HCT116 (cell line): Measurements from ENCODE around the gene LRRC43. TPM values are rescaled to one million over a fixed set of nuclear protein-coding genes. Genes with fewer than 3 reads are reported as not detected.

Experiments
- ATAC-seq: fragments of 200-7000 bp; cut with Tn5 transposase; 2 replicates; pipeline ENCODE4 v1.9.1; 2020; ENCODE audit warnings: mild to moderate bottlenecking, moderate library complexity
- BruUV-seq: library from RNA; stranded (reverse); fragments of 400-500 nt; replicated peaks from 2 replicates; lab custom pipeline; 2021; lab: Mats Ljungman, UMichigan
- CTCF ChIA-PET: fragments of 300-600 bp; sonication (Branson Sonifier 250); formaldehyde crosslinking; loops from one replicate; lab custom pipeline; 2021; ENCODE audit warnings: antibody characterized with exemption; lab: Charles Lee
- POLR2A ChIA-PET: fragments of 300-600, 350-600 bp; sonication (Branson Sonifier 250); formaldehyde crosslinking; loops from one replicate; lab custom pipeline; 2021; ENCODE audit warnings: antibody characterized with exemption; lab: Charles Lee
- RAD21 ChIA-PET, 2 experiments: fragments of 300-600 bp; sonication (Branson Sonifier 250); formaldehyde crosslinking; loops; one replicate each; lab custom pipeline; 2023; ENCODE audit warnings: low total read pairs in 2 of 2; ENCODE audit not compliant: uncharacterized antibody in 2 of 2, unreplicated experiment in 2 of 2, low non-redundant PET in 1 of 2; lab: Charles Lee
- DNase-seq: peaks from one replicate; pipeline ENCODE4 v3.0.0-alpha.2; 2010; ENCODE audit warnings: low read depth, low spot score
- H2AFZ ChIP-seq: fragments of 200-600 bp; shearing (Covaris generic), sonication (generic); 2 replicates; pipeline ENCODE4 v1.6.1; 2017; ENCODE audit warnings: low read depth, mixed run types, mixed read lengths, antibody characterized with exemption, low read length; ENCODE audit not compliant: poor library complexity, severe bottlenecking
- H3K27ac ChIP-seq: 2 replicates; pipeline ENCODE4 v1.5.1; 2012; ENCODE audit warnings: low read depth, low read length
- H3K27me3 ChIP-seq: fragments of 200-600 bp; sonication (generic); 2 replicates; pipeline ENCODE4 v1.6.1; 2016; ENCODE audit warnings: mixed run types, low read length, mixed read lengths; ENCODE audit not compliant: insufficient read depth
- H3K36me3 ChIP-seq, 2 experiments: fragments of 200-500 bp in 1 of 2; fragments of 200-600 bp in 1 of 2; sonication (Bioruptor generic) in 1 of 2; sonication (generic) in 1 of 2; 2 replicates each; pipeline versions ENCODE4 v1.5.1 to v1.6.1; 2014 to 2016; ENCODE audit warnings: low read length in 2 of 2, inconsistent platforms in 1 of 2, mixed read lengths in 1 of 2, mixed run types in 1 of 2; ENCODE audit not compliant: insufficient read depth in 2 of 2, control insufficient read depth in 1 of 2
- H3K4me1 ChIP-seq, 2 experiments: fragments of 200-600 bp in 1 of 2; sonication (generic) in 1 of 2; 2 replicates each; pipeline versions ENCODE4 v1.5.1 to v1.6.1; 2012 to 2017; ENCODE audit warnings: low read length in 2 of 2, inconsistent platforms in 1 of 2, mild to moderate bottlenecking in 1 of 2, mixed read lengths in 1 of 2, mixed run types in 1 of 2, moderate library complexity in 1 of 2; ENCODE audit not compliant: insufficient read depth in 2 of 2, control insufficient read depth in 1 of 2
- H3K4me2 ChIP-seq: fragments of 200-600 bp; sonication (generic); 2 replicates; pipeline ENCODE4 v1.6.1; 2017; ENCODE audit warnings: mixed run types, low read length, mixed read lengths
- H3K4me3 ChIP-seq, 2 experiments: fragments of 200-600 bp in 1 of 2; sonication (generic) in 1 of 2; replicated peaks in 1 of 2; 2 replicates each; pipeline ENCODE4 v1.5.1; 2011 to 2016; ENCODE audit warnings: low read length in 2 of 2, control low read depth in 1 of 2, low read depth in 1 of 2, mild to moderate bottlenecking in 1 of 2, mixed read lengths in 1 of 2, mixed run types in 1 of 2
- H3K79me2 ChIP-seq: fragments of 200-600 bp; sonication (generic); 2 replicates; pipeline ENCODE4 v1.6.1; 2017; ENCODE audit warnings: mild to moderate bottlenecking, mixed run types, low read length, moderate library complexity, mixed read lengths; ENCODE audit not compliant: insufficient read depth
- H3K9ac ChIP-seq: fragments of 200-600 bp; sonication (generic); 2 replicates; pipeline ENCODE4 v1.6.1; 2016; ENCODE audit warnings: low read length, mixed read lengths
- H3K9me2 ChIP-seq: fragments of 200-600 bp; sonication (generic), shearing (Covaris generic); 2 replicates; pipeline ENCODE4 v1.6.1; 2017; ENCODE audit warnings: mixed run types, mild to moderate bottlenecking, moderate library complexity; ENCODE audit not compliant: insufficient read depth
- H3K9me3 ChIP-seq, 2 experiments: fragments of 200-500 bp in 1 of 2; fragments of 200-600 bp in 1 of 2; sonication (Bioruptor generic) in 1 of 2; sonication (generic) in 1 of 2; 2 replicates each; pipeline ENCODE4 v1.6.1; 2014 to 2017; ENCODE audit warnings: low read length in 2 of 2, mixed read lengths in 2 of 2, inconsistent platforms in 1 of 2, low read depth in 1 of 2, mild to moderate bottlenecking in 1 of 2, mixed run types in 1 of 2, moderate library complexity in 1 of 2; ENCODE audit not compliant: control insufficient read depth in 1 of 2, insufficient read depth in 1 of 2
- H4K20me1 ChIP-seq: fragments of 200-600 bp; sonication (generic), shearing (Covaris generic); 2 replicates; pipeline ENCODE4 v1.6.1; 2017; ENCODE audit warnings: mixed run types, mild to moderate bottlenecking, moderate library complexity; ENCODE audit not compliant: insufficient read depth
- CEBPB ChIP-seq: IDR thresholded peaks from 2 replicates; pipeline ENCODE4 v1.6.1; 2012; ENCODE audit warnings: low read depth
- ELF1 ChIP-seq: IDR thresholded peaks from 2 replicates; pipeline ENCODE4 v1.6.1; 2012; ENCODE audit warnings: low read depth, borderline replicate concordance
- EZH2 ChIP-seq: fragments of 200-600 bp; sonication (generic); IDR thresholded peaks from 2 replicates; pipeline ENCODE4 v1.6.1; 2017; ENCODE audit warnings: antibody characterized with exemption, mixed run types
- EZH2phosphoT487 ChIP-seq: fragments of 200-600 bp; IDR thresholded peaks from 2 replicates; pipeline ENCODE4 v1.6.1; 2018; ENCODE audit warnings: antibody characterized with exemption, borderline replicate concordance
- FOSL1 ChIP-seq: IDR thresholded peaks from 2 replicates; pipeline ENCODE4 v1.6.1; 2012; ENCODE audit warnings: low read depth
- POLR2A ChIP-seq: IDR thresholded peaks from 2 replicates; pipeline ENCODE4 v1.7.0; 2011; ENCODE audit warnings: borderline replicate concordance; ENCODE audit not compliant: insufficient read depth, insufficient read length; ENCODE audit errors: extremely low read depth
- RAD21 ChIP-seq: IDR thresholded peaks from 2 replicates; pipeline ENCODE4 v1.6.1; 2012; ENCODE audit warnings: low read depth, mild to moderate bottlenecking
- SIN3A ChIP-seq: IDR thresholded peaks from 2 replicates; pipeline ENCODE4 v1.6.1; 2012; ENCODE audit warnings: low read depth
- SP1 ChIP-seq: IDR thresholded peaks from 2 replicates; pipeline ENCODE4 v1.6.1; 2012; ENCODE audit warnings: low read depth
- SRF ChIP-seq: IDR thresholded peaks from 2 replicates; pipeline ENCODE4 v1.6.1; 2012; ENCODE audit warnings: low read depth
- TCF7L2 ChIP-seq: IDR thresholded peaks from 2 replicates; pipeline ENCODE4 v1.7.0; 2011; ENCODE audit warnings: borderline replicate concordance, inconsistent platforms; ENCODE audit not compliant: insufficient read depth, insufficient read length; ENCODE audit errors: extremely low read depth
- ZBTB33 ChIP-seq: IDR thresholded peaks from 2 replicates; pipeline ENCODE4 v1.6.1; 2011; ENCODE audit warnings: mild to moderate bottlenecking, low read length, moderate library complexity; ENCODE audit not compliant: insufficient replicate concordance; ENCODE audit errors: extremely low read depth
- ZFX ChIP-seq: fragments of 450-650 bp; IDR thresholded peaks from 2 replicates; pipeline ENCODE4 v1.6.1; 2017
- intact Hi-C: fragments of 100-400 bp; cut with micrococcal nuclease; formaldehyde crosslinking; loops from 2 replicates; pipeline ENCODE4 v1.10.0; 2022
- total RNA-seq: library from RNA; stranded (reverse); gene quantifications from one replicate; pipeline ENCODE4 v1.2.1, GENCODE V29; 2021; ENCODE audit not compliant: unreplicated experiment
- TF ChIP-seq, protein P1 (sequence below), 3 experiments: fragments of 200-600 bp in 1 of 3; sonication (generic) in 1 of 3; IDR thresholded peaks in 2 of 3; conservative IDR thresholded peaks in 1 of 3; 2 replicates each; pipeline ENCODE4 v1.5.1; 2012 to 2017; ENCODE audit warnings: low read depth in 2 of 3, low read length in 2 of 3, antibody characterized with exemption in 1 of 3, borderline replicate concordance in 1 of 3, control low read depth in 1 of 3, mild to moderate bottlenecking in 1 of 3, mixed read lengths in 1 of 3, mixed run types in 1 of 3, moderate library complexity in 1 of 3; ENCODE audit not compliant: insufficient read depth in 1 of 3

LRRC43 gene
- total RNA-seq, 1 experiment from 2014 or later, result not detected

DNA sequence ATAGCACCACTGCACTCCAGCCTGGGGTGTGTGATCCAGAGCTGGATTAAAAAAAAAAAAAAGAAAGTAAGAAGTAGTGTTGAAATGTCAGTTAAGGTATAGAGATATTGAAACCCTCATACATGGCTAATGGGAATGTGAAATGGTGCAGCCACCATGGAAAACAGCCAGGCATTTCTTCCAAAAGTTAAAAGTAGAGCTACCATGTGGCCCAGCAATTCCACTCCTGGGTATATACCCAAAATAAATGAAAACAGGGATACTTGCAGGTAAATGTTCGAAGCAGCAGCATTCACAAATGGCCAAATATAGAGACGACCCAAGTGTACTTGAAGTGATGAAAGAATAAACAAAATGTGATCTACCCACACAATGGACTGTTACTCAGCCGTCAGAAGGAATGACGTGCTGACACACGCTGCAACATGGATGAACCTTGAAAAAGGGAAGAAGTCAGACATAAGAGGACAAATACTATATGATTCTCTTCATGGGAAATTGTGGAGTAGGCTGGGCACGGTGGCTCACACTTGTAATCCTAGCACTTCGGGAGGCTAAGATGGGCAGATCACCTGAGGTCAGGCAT, 24.1 kb upstream of the LRRC43 start:
- no peaks in the 10 kb centered on the region for H3K36me3 ChIP-seq
- no peaks in the 10 kb centered on the region for H3K79me2 ChIP-seq
- H3K27ac ChIP-seq, result no peak overlapping the region
- ChIA-PET RAD21 (no interaction called here), CTCF (no interaction called here), POLR2A (interaction anchor here (0.5 kb wide), 1 partner anchor 242 kb away, joined by 3 read pairs; no protein-coding TSS in a partner anchor)
- H3K9me2 ChIP-seq, result no peaks in the 10 kb centered on the region
- no peak overlapping the region for H2AFZ ChIP-seq
- H3K27me3 ChIP-seq, result no peaks in the 10 kb centered on the region
- no peak overlapping the region for H3K4me3 ChIP-seq
- no peaks in the 10 kb centered on the region for H3K4me1 ChIP-seq
- H3K4me2 ChIP-seq, result no peak overlapping the region
- H3K9me3 ChIP-seq, result no peaks in the 10 kb centered on the region
- H3K9ac ChIP-seq, result no peak overlapping the region
- intact Hi-C loops, result no loop called here
- TF ChIP-seq SIN3A (no peak), RAD21 (no peak), EZH2 (no peak), ZBTB33 (no peak), SRF (no peak), CEBPB (no peak), ZFX (no peak), ELF1 (no peak), FOSL1 (no peak), TCF7L2 (no peak), SP1 (no peak), POLR2A (no peak), EZH2phosphoT487 (no peak)
- TF ChIP-seq, protein P1, sequence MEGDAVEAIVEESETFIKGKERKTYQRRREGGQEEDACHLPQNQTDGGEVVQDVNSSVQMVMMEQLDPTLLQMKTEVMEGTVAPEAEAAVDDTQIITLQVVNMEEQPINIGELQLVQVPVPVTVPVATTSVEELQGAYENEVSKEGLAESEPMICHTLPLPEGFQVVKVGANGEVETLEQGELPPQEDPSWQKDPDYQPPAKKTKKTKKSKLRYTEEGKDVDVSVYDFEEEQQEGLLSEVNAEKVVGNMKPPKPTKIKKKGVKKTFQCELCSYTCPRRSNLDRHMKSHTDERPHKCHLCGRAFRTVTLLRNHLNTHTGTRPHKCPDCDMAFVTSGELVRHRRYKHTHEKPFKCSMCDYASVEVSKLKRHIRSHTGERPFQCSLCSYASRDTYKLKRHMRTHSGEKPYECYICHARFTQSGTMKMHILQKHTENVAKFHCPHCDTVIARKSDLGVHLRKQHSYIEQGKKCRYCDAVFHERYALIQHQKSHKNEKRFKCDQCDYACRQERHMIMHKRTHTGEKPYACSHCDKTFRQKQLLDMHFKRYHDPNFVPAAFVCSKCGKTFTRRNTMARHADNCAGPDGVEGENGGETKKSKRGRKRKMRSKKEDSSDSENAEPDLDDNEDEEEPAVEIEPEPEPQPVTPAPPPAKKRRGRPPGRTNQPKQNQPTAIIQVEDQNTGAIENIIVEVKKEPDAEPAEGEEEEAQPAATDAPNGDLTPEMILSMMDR (IDR thresholded peaks at IDR 0.05 in 2 of 3, conservative IDR thresholded peaks at IDR 0.05 in 1 of 3; ENCODE audit: borderline replicate concordance in 1 of 3, insufficient read depth in 1 of 3, low read depth in 2 of 3, low read length in 2 of 3), result no peak
- DNase-seq (no peak), ATAC-seq (no peak)
- no peaks in the 10 kb centered on the region for H4K20me1 ChIP-seq
- no TSS peak for BruUV-seq
